B cell (primary cell): Measurements from ENCODE around the gene EFCAB14. TPM values are rescaled to one million over a fixed set of nuclear protein-coding genes. Genes with fewer than 3 reads are reported as not detected.
"Not testable (repeated sequence)": the region's sequence is repeated elsewhere in the genome, so short reads cannot be mapped to it uniquely, and the experiment has no call there.

ENCODE experiments used
- ATAC-seq: fragments of 200-7000 bp; cut with Tn5 transposase; one replicate; pipeline ENCODE4 v1.10.0; 2021; ENCODE audit warnings: low read depth, mild to moderate bottlenecking, moderate number of reproducible peaks, moderate library complexity
- CTCF ChIA-PET: fragments of 350-600 bp; sonication (Branson Sonifier 250); formaldehyde crosslinking; loops from one replicate; lab custom pipeline; 2021; ENCODE audit warnings: antibody characterized with exemption, inconsistent platforms; lab: Charles Lee
- POLR2A ChIA-PET: fragments of 350-600 bp; sonication (Branson Sonifier 250); formaldehyde crosslinking; loops from one replicate; lab custom pipeline; 2021; ENCODE audit warnings: antibody characterized with exemption; lab: Charles Lee
- DNase-seq: peaks from one replicate; pipeline ENCODE4 v3.0.0; 2013
- H2AFZ ChIP-seq: 2 replicates; pipeline ENCODE4 v1.6.1; 2012; ENCODE audit warnings: mild to moderate bottlenecking, low read depth, low read length; ENCODE audit not compliant: insufficient read depth, poor library complexity, severe bottlenecking
- H3K27ac ChIP-seq, 2 donors: 1 replicate in 1 of 2; 2 replicates in 1 of 2; pipeline ENCODE4 v1.5.1; 2012 to 2013; ENCODE audit warnings: low read length in 2 of 2, mild to moderate bottlenecking in 2 of 2, moderate library complexity in 1 of 2
- H3K27me3 ChIP-seq, 4 experiments: fragments of 200-600 bp in 1 of 4; sonication (generic) in 1 of 4; replicated peaks in 1 of 4; 1 replicate in 2 of 4; 2 replicates in 2 of 4; pipeline versions ENCODE4 v1.6.1 to v1.7.0; 2013 to 2016; ENCODE audit warnings: low read length in 3 of 4, mild to moderate bottlenecking in 2 of 4, mixed read lengths in 1 of 4, moderate library complexity in 1 of 4; ENCODE audit not compliant: insufficient read depth in 4 of 4, control insufficient read depth in 3 of 4; ENCODE audit errors: control extremely low read depth in 1 of 4
- H3K36me3 ChIP-seq, 2 experiments: replicated peaks in 1 of 2; 1 replicate in 1 of 2; 2 replicates in 1 of 2; pipeline versions ENCODE4 v1.6.1 to v1.7.1; 2013; ENCODE audit warnings: low read length in 1 of 2; ENCODE audit not compliant: insufficient read depth in 2 of 2, control insufficient read depth in 1 of 2; ENCODE audit errors: control extremely low read depth in 1 of 2, extremely low read depth in 1 of 2
- H3K4me1 ChIP-seq, 2 donors: fragments of 200-600 bp in 1 of 2; sonication (generic) in 1 of 2; 1 replicate in 1 of 2; 2 replicates in 1 of 2; pipeline versions ENCODE4 v1.5.1 to v1.6.1; 2013 to 2017; ENCODE audit warnings: low read length in 2 of 2; ENCODE audit not compliant: control insufficient read depth in 2 of 2, insufficient read depth in 2 of 2
- H3K4me2 ChIP-seq: replicated peaks from 2 replicates; pipeline ENCODE3; 2012; ENCODE audit warnings: mild to moderate bottlenecking, low read depth, low read length; ENCODE audit not compliant: poor library complexity, severe bottlenecking
- H3K4me3 ChIP-seq, 5 experiments: fragments of 200-600 bp in 1 of 5; sonication (generic) in 1 of 5; 1 replicate in 3 of 5; 2 replicates in 2 of 5; pipeline versions ENCODE4 v1.5.1 to v1.7.0; 2011 to 2016; ENCODE audit warnings: low read length in 4 of 5, mild to moderate bottlenecking in 4 of 5, low read depth in 2 of 5, control low read depth in 1 of 5, moderate library complexity in 1 of 5; ENCODE audit not compliant: insufficient read depth in 1 of 5; ENCODE audit errors: control extremely low read depth in 1 of 5, extremely low read depth in 1 of 5
- H3K79me2 ChIP-seq: fragments of 200-600 bp; sonication (generic); one replicate; pipeline ENCODE4 v1.6.0; 2016; ENCODE audit warnings: low read length; ENCODE audit not compliant: control insufficient read depth, insufficient read depth
- H3K9ac ChIP-seq: fragments of 200-600 bp; sonication (generic); 2 replicates; pipeline ENCODE4 v1.6.1; 2017; ENCODE audit warnings: mild to moderate bottlenecking, low read length, moderate library complexity
- H3K9me3 ChIP-seq, 3 donors: one replicate each; pipeline versions ENCODE4 v1.6.1 to v1.7.1; 2013; ENCODE audit warnings: low read length in 2 of 3; ENCODE audit not compliant: control insufficient read depth in 2 of 3, insufficient read depth in 1 of 3; ENCODE audit errors: control extremely low read depth in 1 of 3
- H4K20me1 ChIP-seq: 2 replicates; pipeline ENCODE4 v1.6.0; 2012; ENCODE audit warnings: mild to moderate bottlenecking, low read length; ENCODE audit not compliant: insufficient read depth, control insufficient read depth, poor library complexity, severe bottlenecking
- H3K27ac Mint-ChIP-seq: one replicate; pipeline ENCODE4 v1.8.0; 2021; ENCODE audit warnings: mixed read lengths
- H3K27me3 Mint-ChIP-seq: one replicate; pipeline ENCODE4 v1.8.0; 2021; ENCODE audit warnings: mixed read lengths
- H3K4me1 Mint-ChIP-seq: one replicate; pipeline ENCODE4 v1.8.0; 2021; ENCODE audit warnings: mixed read lengths
- H3K4me3 Mint-ChIP-seq: one replicate; pipeline ENCODE4 v1.8.0; 2021; ENCODE audit warnings: mixed read lengths
- H3K9me3 Mint-ChIP-seq: one replicate; pipeline ENCODE4 v1.8.0; 2022; ENCODE audit warnings: mixed read lengths; ENCODE audit not compliant: insufficient read depth
- EZH2 ChIP-seq: IDR thresholded peaks from 2 replicates; pipeline ENCODE4 v1.6.1; 2012; ENCODE audit warnings: borderline replicate concordance, low read depth, mild to moderate bottlenecking, moderate library complexity, low read length; ENCODE audit not compliant: insufficient read depth, poor library complexity, severe bottlenecking
- WGBS: methylation state at CpG from one replicate; pipeline ENCODE4 v1.1.5; 2013; ENCODE audit warnings: missing lambda C conversion rate; ENCODE audit not compliant: insufficient coverage; 5-methylcytosine and 5-hydroxymethylcytosine counted together
- intact Hi-C: fragments of 100-400 bp; cut with micrococcal nuclease; formaldehyde crosslinking; loops from one replicate; pipeline ENCODE4 v1.10.0; 2022
- polyA plus RNA-seq: library from polyadenylated mRNA; depleted of rRNA; stranded (reverse); fragments of >200 nt; gene quantifications from 2 replicates; pipeline ENCODE4 v1.2.3, GENCODE V29; 2012
- total RNA-seq, 2 donors: library from RNA; stranded (reverse); fragments of 120-200 nt in 1 of 2; gene quantifications; 1 replicate in 1 of 2; 2 replicates in 1 of 2; pipeline versions ENCODE4 v1.2.3 to v1.2.4, GENCODE V29; 2013 to 2022
- TF ChIP-seq, protein P1 (sequence below): fragments of 200-600 bp; IDR thresholded peaks from one replicate; pipeline ENCODE4 v1.8.0; 2022; ENCODE audit warnings: antibody characterized with exemption, mild to moderate bottlenecking

EFCAB14 gene
- total and polyA plus RNA-seq, 2 donors (not counting 1 experiment from before 2014, with no cell fraction given), result 22.8 to 98.8 TPM

- H3K27me3 Mint-ChIP-seq, result no peaks in the 10 kb centered on the region
- DNase-seq (no peak), ATAC-seq (no peak)
- POLR2A ChIA-PET, result no interaction called here
- H4K20me1 ChIP-seq, result no peaks in the 10 kb centered on the region
- H3K4me1 ChIP-seq, result peaks cover 13 to 16% of the 10 kb centered on the region in 2 donors
- H3K27me3 ChIP-seq, result no peaks in the 10 kb centered on the region
- WGBS, result 100% methylated on average over 1 of the region's 2 CpGs
- CTCF ChIA-PET, result no interaction called here
- intact Hi-C loops, result no loop called here
- peaks cover 0 to 14% of the 10 kb centered on the region in 2 experiments for H3K36me3 ChIP-seq
- no peaks in the 10 kb centered on the region for H3K9me3 ChIP-seq
- H3K79me2 ChIP-seq, result peaks cover 17% of the 10 kb centered on the region
- peaks cover 14% of the 10 kb centered on the region for H3K4me1 Mint-ChIP-seq
- H3K27ac ChIP-seq, result no peak overlapping the region
- H2AFZ ChIP-seq, result no peak overlapping the region
- no peak overlapping the region for H3K9ac ChIP-seq
- no peaks in the 10 kb centered on the region for H3K9me3 Mint-ChIP-seq
- TF ChIP-seq EZH2, result no peak
- TF ChIP-seq, protein P1, sequence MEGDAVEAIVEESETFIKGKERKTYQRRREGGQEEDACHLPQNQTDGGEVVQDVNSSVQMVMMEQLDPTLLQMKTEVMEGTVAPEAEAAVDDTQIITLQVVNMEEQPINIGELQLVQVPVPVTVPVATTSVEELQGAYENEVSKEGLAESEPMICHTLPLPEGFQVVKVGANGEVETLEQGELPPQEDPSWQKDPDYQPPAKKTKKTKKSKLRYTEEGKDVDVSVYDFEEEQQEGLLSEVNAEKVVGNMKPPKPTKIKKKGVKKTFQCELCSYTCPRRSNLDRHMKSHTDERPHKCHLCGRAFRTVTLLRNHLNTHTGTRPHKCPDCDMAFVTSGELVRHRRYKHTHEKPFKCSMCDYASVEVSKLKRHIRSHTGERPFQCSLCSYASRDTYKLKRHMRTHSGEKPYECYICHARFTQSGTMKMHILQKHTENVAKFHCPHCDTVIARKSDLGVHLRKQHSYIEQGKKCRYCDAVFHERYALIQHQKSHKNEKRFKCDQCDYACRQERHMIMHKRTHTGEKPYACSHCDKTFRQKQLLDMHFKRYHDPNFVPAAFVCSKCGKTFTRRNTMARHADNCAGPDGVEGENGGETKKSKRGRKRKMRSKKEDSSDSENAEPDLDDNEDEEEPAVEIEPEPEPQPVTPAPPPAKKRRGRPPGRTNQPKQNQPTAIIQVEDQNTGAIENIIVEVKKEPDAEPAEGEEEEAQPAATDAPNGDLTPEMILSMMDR, result no peak
- no peak overlapping the region for H3K4me3 ChIP-seq
- H3K4me3 Mint-ChIP-seq, result no peak overlapping the region
- H3K4me2 ChIP-seq, result no peak overlapping the region
- H3K27ac Mint-ChIP-seq, result no peak overlapping the region
Observed at GRCh38 chr1:46665983-46666382, 52.9 kb downstream of the EFCAB14 start.

DNA sequence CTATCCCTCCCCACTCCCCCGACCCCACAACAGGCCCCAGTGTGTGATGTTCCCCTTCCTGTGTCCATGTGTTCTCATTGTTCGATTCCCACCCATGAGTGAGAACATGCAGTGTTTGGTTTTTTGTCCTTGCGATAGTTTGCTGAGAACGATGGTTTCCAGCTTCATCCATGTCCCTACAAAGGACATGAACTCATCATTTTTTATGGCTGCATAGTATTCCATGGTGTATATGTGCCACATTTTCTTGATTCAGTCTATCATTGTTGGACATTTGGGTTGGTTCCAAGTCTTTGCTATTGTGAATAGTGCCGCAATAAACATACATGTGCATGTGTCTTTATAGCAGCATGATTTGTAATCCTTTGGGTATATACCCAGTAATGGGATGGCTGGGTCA lies 56.0 kb downstream of the EFCAB14 start:
- H3K27ac Mint-ChIP-seq, H3K9ac ChIP-seq, H3K4me3 ChIP-seq, H3K4me2 ChIP-seq, H3K9me3 ChIP-seq, H3K27me3 Mint-ChIP-seq, H3K27ac ChIP-seq, H4K20me1 ChIP-seq, ATAC-seq, DNase-seq, CTCF ChIA-PET, H3K27me3 ChIP-seq, intact Hi-C loops, H3K4me3 Mint-ChIP-seq, H2AFZ ChIP-seq, POLR2A ChIA-PET, H3K9me3 Mint-ChIP-seq: not testable (repeated sequence)
- Histone ChIP-seq H3K36me3 (peaks cover 0 to 20% of the 10 kb centered on the region in 2 experiments), H3K4me1 (peaks cover 13% of the 10 kb centered on the region in 2 donors), H3K79me2 (peaks cover 17% of the 10 kb centered on the region)
- WGBS, result no CpG with 5 or more reads among the region's 5 CpGs
- peaks cover 14% of the 10 kb centered on the region for H3K4me1 Mint-ChIP-seq

- H3K27ac ChIP-seq, POLR2A ChIA-PET, H3K9ac ChIP-seq, CTCF ChIA-PET, H3K27me3 ChIP-seq, H3K4me3 ChIP-seq, H3K4me1 Mint-ChIP-seq, H4K20me1 ChIP-seq, H3K27ac Mint-ChIP-seq, H3K27me3 Mint-ChIP-seq, intact Hi-C loops, DNase-seq, ATAC-seq, H3K4me3 Mint-ChIP-seq, H3K79me2 ChIP-seq, H3K4me2 ChIP-seq, H3K9me3 Mint-ChIP-seq, H3K9me3 ChIP-seq, H2AFZ ChIP-seq, H3K4me1 ChIP-seq: not testable (repeated sequence)
- peaks cover 9 to 39% of the 10 kb centered on the region in 2 experiments for H3K36me3 ChIP-seq
- 71% methylated on average over 1 of the region's 5 CpGs for WGBS
Observed at GRCh38 chr1:46660116-46660515, 58.8 kb downstream of the EFCAB14 start.
